Subcutaneous abdominal adipose tissue (tissue), 5 donors: ENCODE measurements around the gene SHISAL2A.

Source experiments
- H3K27ac ChIP-seq: one replicate; pipeline ENCODE4 v1.7.0; 2013; ENCODE audit warnings: low read depth, mild to moderate bottlenecking, inconsistent platforms, low read length, moderate library complexity
- H3K27me3 ChIP-seq, 5 donors: one replicate each; pipeline ENCODE4 v1.7.0; 2013; ENCODE audit warnings: low read length in 5 of 5, inconsistent platforms in 1 of 5; ENCODE audit not compliant: control insufficient read depth in 5 of 5, insufficient read depth in 4 of 5
- H3K36me3 ChIP-seq, 5 donors: one replicate each; pipeline ENCODE4 v1.7.0; 2013; ENCODE audit warnings: low read length in 5 of 5; ENCODE audit not compliant: control insufficient read depth in 5 of 5, insufficient read depth in 5 of 5
- H3K4me1 ChIP-seq, 5 donors: one replicate each; pipeline ENCODE4 v1.7.0; 2013; ENCODE audit warnings: low read length in 5 of 5, mild to moderate bottlenecking in 3 of 5, moderate library complexity in 1 of 5; ENCODE audit not compliant: control insufficient read depth in 5 of 5, insufficient read depth in 5 of 5
- H3K4me3 ChIP-seq, 5 donors: one replicate each; pipeline ENCODE4 v1.7.0; 2013; ENCODE audit warnings: low read length in 5 of 5, low read depth in 1 of 5
- H3K9ac ChIP-seq, 5 donors: one replicate each; pipeline ENCODE4 v1.7.0; 2013; ENCODE audit warnings: low read length in 5 of 5, mild to moderate bottlenecking in 4 of 5, moderate library complexity in 3 of 5
- H3K9me3 ChIP-seq, 5 donors: one replicate each; pipeline ENCODE4 v1.7.0; 2013; ENCODE audit warnings: low read length in 5 of 5; ENCODE audit not compliant: control insufficient read depth in 5 of 5
- donor health status: healthy.
- donor health status: healthy.
- donor health status: healthy.
- donor health status: healthy.
- donor health status: healthy.

SHISAL2A gene

GRCh38 chr1:52632732-52633290 is at the start of gene SHISAL2A:
Gene SHISAL2A (plus strand): TSS chr1:52633168. CDS start chr1:52633494, 326 bp downstream.
- no peak within 1 kb of the TSS for H3K27ac ChIP-seq
- H3K9me3 ChIP-seq, result peaks cover 0 to 4% (median 0%) of the 10 kb centered on the region in 5 donors
- H3K27me3 ChIP-seq, result peaks cover 19 to 31% (median 21%) of the 10 kb centered on the region in 5 donors
- H3K36me3 ChIP-seq, result no peaks in the 10 kb centered on the region
- H3K4me3 ChIP-seq, result peak within 1 kb of the TSS in 4 of 5 donors; percentile 36 to 60 (median 53)
- H3K4me1 ChIP-seq, result peaks cover 0 to 24% (median 12%) of the 10 kb centered on the region in 5 donors
- peak within 1 kb of the TSS in 1 of 5 donors; percentile 44 for H3K9ac ChIP-seq

GRCh38 chr1:52585474-52585873 is 47.5 kb upstream of the SHISAL2A start:
- H3K27ac ChIP-seq, result no peak overlapping the region
- H3K4me1 ChIP-seq, result peaks cover 0 to 4% (median 0%) of the 10 kb centered on the region in 5 donors
- no peaks in the 10 kb centered on the region for H3K9me3 ChIP-seq
- H3K9ac ChIP-seq, result no peak overlapping the region
- no peak overlapping the region for H3K4me3 ChIP-seq
- no peaks in the 10 kb centered on the region for H3K36me3 ChIP-seq
- peaks cover 0 to 5% (median 0%) of the 10 kb centered on the region in 5 donors for H3K27me3 ChIP-seq

GRCh38 chr1:52588027-52588426 is 44.9 kb upstream of the SHISAL2A start:
- peaks cover 0 to 4% (median 0%) of the 10 kb centered on the region in 5 donors for H3K4me1 ChIP-seq
- H3K9ac ChIP-seq, result no peak overlapping the region
- no peaks in the 10 kb centered on the region for H3K9me3 ChIP-seq
- H3K4me3 ChIP-seq, result no peak overlapping the region
- no peak overlapping the region for H3K27ac ChIP-seq
- H3K36me3 ChIP-seq, result no peaks in the 10 kb centered on the region
- H3K27me3 ChIP-seq, result peaks cover 0 to 5% (median 0%) of the 10 kb centered on the region in 5 donors

GRCh38 chr1:52588535-52588934 is 44.4 kb upstream of the SHISAL2A start:
- Histone ChIP-seq H3K4me3 (no peak overlapping the region), H3K4me1 (peaks cover 0 to 4% (median 0%) of the 10 kb centered on the region in 5 donors), H3K36me3 (no peaks in the 10 kb centered on the region), H3K9me3 (no peaks in the 10 kb centered on the region), H3K27ac (no peak overlapping the region), H3K27me3 (peaks cover 0 to 5% (median 0%) of the 10 kb centered on the region in 5 donors), H3K9ac (no peak overlapping the region)

- Histone ChIP-seq H3K4me1 (peaks cover 0 to 13% (median 0%) of the 10 kb centered on the region in 5 donors), H3K9ac (no peak overlapping the region), H3K27me3 (peaks cover 0 to 8% (median 5%) of the 10 kb centered on the region in 5 donors), H3K27ac (no peak overlapping the region), H3K4me3 (no peak overlapping the region), H3K9me3 (no peaks in the 10 kb centered on the region), H3K36me3 (no peaks in the 10 kb centered on the region)
Measured at GRCh38 chr1:52590266-52590665, 42.7 kb upstream of the SHISAL2A start.

- Histone ChIP-seq H3K4me1 (peaks cover 0 to 11% (median 0%) of the 10 kb centered on the region in 5 donors), H3K36me3 (no peaks in the 10 kb centered on the region), H3K9ac (no peak overlapping the region), H3K4me3 (no peak overlapping the region), H3K9me3 (no peaks in the 10 kb centered on the region), H3K27ac (no peak overlapping the region), H3K27me3 (peaks cover 0 to 10% (median 3%) of the 10 kb centered on the region in 5 donors)
Measured at GRCh38 chr1:52592637-52593323, 40.2 kb upstream of the SHISAL2A start.

GRCh38 chr1:52593495-52593894 is 39.5 kb upstream of the SHISAL2A start:
- peaks cover 0 to 10% (median 3%) of the 10 kb centered on the region in 5 donors for H3K27me3 ChIP-seq
- H3K4me1 ChIP-seq, result peaks cover 0 to 11% (median 0%) of the 10 kb centered on the region in 5 donors
- H3K4me3 ChIP-seq, result no peak overlapping the region
- no peaks in the 10 kb centered on the region for H3K9me3 ChIP-seq
- no peak overlapping the region for H3K9ac ChIP-seq
- no peak overlapping the region for H3K27ac ChIP-seq
- H3K36me3 ChIP-seq, result no peaks in the 10 kb centered on the region

- H3K4me3 ChIP-seq, result no peak overlapping the region
- H3K27ac ChIP-seq, result no peak overlapping the region
- no peaks in the 10 kb centered on the region for H3K9me3 ChIP-seq
- H3K27me3 ChIP-seq, result peaks cover 0 to 10% (median 3%) of the 10 kb centered on the region in 5 donors
- peaks cover 0 to 11% (median 0%) of the 10 kb centered on the region in 5 donors for H3K4me1 ChIP-seq
- no peaks in the 10 kb centered on the region for H3K36me3 ChIP-seq
- no peak overlapping the region for H3K9ac ChIP-seq
Measured at GRCh38 chr1:52595061-52595460, 37.9 kb upstream of the SHISAL2A start.

GRCh38 chr1:52597912-52598311 is 35.1 kb upstream of the SHISAL2A start:
- no peaks in the 10 kb centered on the region for H3K9me3 ChIP-seq
- H3K9ac ChIP-seq, result no peak overlapping the region
- peaks cover 0 to 21% (median 12%) of the 10 kb centered on the region in 5 donors for H3K4me1 ChIP-seq
- H3K36me3 ChIP-seq, result no peaks in the 10 kb centered on the region
- peaks cover 0 to 10% (median 3%) of the 10 kb centered on the region in 5 donors for H3K27me3 ChIP-seq
- H3K27ac ChIP-seq, result no peak overlapping the region
- no peak overlapping the region for H3K4me3 ChIP-seq

- H3K27me3 ChIP-seq, result peaks cover 0 to 10% (median 3%) of the 10 kb centered on the region in 5 donors
- no peak overlapping the region for H3K4me3 ChIP-seq
- H3K36me3 ChIP-seq, result no peaks in the 10 kb centered on the region
- H3K27ac ChIP-seq, result no peak overlapping the region
- peaks cover 0 to 25% (median 17%) of the 10 kb centered on the region in 5 donors for H3K4me1 ChIP-seq
- no peaks in the 10 kb centered on the region for H3K9me3 ChIP-seq
- H3K9ac ChIP-seq, result no peak overlapping the region
Measured at GRCh38 chr1:52598729-52599128, 34.2 kb upstream of the SHISAL2A start.
